ENCODE measurements around the gene RDH16.
"Not testable (repeated sequence)": the region's sequence is repeated elsewhere in the genome, so short reads cannot be mapped to it uniquely, and the experiment has no call there.

DNA sequence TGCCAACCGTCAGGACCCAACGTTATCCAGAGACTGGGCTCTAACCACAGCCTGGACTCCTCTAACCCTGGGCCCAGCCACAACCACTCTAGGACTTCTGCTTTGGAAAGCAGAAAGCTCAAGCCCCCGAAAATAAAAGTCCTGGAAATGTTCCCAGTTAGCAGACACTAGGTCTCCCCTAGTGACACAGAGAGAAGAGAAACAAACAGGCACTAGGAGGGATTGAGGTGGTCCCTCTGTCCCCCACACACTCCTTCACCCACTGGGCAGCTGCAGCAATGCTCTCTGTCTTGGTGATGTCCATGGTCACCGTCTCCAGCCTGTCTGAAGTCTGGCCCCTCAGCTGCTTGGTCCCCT is 16.5 kb downstream of the RDH16 start:
- TF ChIP-seq EP300, POLR2A (IDR thresholded peaks at IDR 0.05): not testable (repeated sequence)
- TF ChIP-seq, protein P1, sequence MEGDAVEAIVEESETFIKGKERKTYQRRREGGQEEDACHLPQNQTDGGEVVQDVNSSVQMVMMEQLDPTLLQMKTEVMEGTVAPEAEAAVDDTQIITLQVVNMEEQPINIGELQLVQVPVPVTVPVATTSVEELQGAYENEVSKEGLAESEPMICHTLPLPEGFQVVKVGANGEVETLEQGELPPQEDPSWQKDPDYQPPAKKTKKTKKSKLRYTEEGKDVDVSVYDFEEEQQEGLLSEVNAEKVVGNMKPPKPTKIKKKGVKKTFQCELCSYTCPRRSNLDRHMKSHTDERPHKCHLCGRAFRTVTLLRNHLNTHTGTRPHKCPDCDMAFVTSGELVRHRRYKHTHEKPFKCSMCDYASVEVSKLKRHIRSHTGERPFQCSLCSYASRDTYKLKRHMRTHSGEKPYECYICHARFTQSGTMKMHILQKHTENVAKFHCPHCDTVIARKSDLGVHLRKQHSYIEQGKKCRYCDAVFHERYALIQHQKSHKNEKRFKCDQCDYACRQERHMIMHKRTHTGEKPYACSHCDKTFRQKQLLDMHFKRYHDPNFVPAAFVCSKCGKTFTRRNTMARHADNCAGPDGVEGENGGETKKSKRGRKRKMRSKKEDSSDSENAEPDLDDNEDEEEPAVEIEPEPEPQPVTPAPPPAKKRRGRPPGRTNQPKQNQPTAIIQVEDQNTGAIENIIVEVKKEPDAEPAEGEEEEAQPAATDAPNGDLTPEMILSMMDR (IDR thresholded peaks at IDR 0.05): not testable (repeated sequence)

Measured in tibial nerve (tissue), 4 donors.